DND-41 (cell line): Measurements from ENCODE around the gene ACSF3.
A peak's percentile ranks its signal among the peaks of the same experiment; 100 is the strongest.

Experiments used
- ATAC-seq: fragments of 200-7000 bp; cut with Tn5 transposase; 3 replicates; pipeline ENCODE4 v1.9.1; 2021; ENCODE audit warnings: low read depth; ENCODE audit not compliant: insufficient read depth
- DNase-seq: peaks from one replicate; pipeline ENCODE4 v3.0.0-alpha.2; 2020
- H2AFZ ChIP-seq: 2 replicates; pipeline ENCODE4 v1.6.0; 2012; ENCODE audit warnings: low read depth, low read length
- H3K27ac ChIP-seq: 2 replicates; pipeline ENCODE4 v1.5.1; 2012; ENCODE audit warnings: low read length, inconsistent platforms
- H3K27me3 ChIP-seq: fragments of 200-600 bp; sonication (generic); 2 replicates; pipeline ENCODE4 v1.6.0; 2012; ENCODE audit warnings: low read length, mild to moderate bottlenecking, inconsistent platforms; ENCODE audit not compliant: insufficient read depth, poor library complexity
- H3K36me3 ChIP-seq: 2 replicates; pipeline ENCODE4 v1.5.1; 2012; ENCODE audit warnings: low read length, inconsistent platforms; ENCODE audit not compliant: insufficient read depth
- H3K4me1 ChIP-seq: 2 replicates; pipeline ENCODE4 v1.5.1; 2012; ENCODE audit warnings: mild to moderate bottlenecking, low read length; ENCODE audit not compliant: insufficient read depth
- H3K4me2 ChIP-seq: 2 replicates; pipeline ENCODE4 v1.6.0; 2012; ENCODE audit warnings: mild to moderate bottlenecking, moderate library complexity, low read length, inconsistent platforms; ENCODE audit not compliant: insufficient read depth
- H3K4me3 ChIP-seq, 2 experiments: fragments of 200-600 bp in 1 of 2; shearing (Covaris generic) in 1 of 2; 2 replicates each; pipeline ENCODE4 v1.5.1; 2012 to 2016; ENCODE audit warnings: inconsistent platforms in 2 of 2, low read length in 2 of 2, mild to moderate bottlenecking in 2 of 2, low read depth in 1 of 2, moderate library complexity in 1 of 2
- H3K79me2 ChIP-seq: 2 replicates; pipeline ENCODE4 v1.6.0; 2012; ENCODE audit warnings: low read length, inconsistent platforms; ENCODE audit not compliant: insufficient read depth
- H3K9ac ChIP-seq: 2 replicates; pipeline ENCODE4 v1.6.0; 2012; ENCODE audit warnings: low read depth, mild to moderate bottlenecking, inconsistent platforms, low read length, moderate library complexity
- H3K9me3 ChIP-seq: 2 replicates; pipeline ENCODE4 v1.5.1; 2012; ENCODE audit warnings: low read length, moderate library complexity, mild to moderate bottlenecking, inconsistent platforms; ENCODE audit not compliant: insufficient read depth, severe bottlenecking
- H4K20me1 ChIP-seq: 2 replicates; pipeline ENCODE4 v1.6.0; 2012; ENCODE audit warnings: low read length; ENCODE audit not compliant: insufficient read depth
- EZH2 ChIP-seq: IDR thresholded peaks from 3 replicates; pipeline ENCODE4 v1.6.1; 2012; ENCODE audit warnings: borderline replicate concordance, low read depth, mild to moderate bottlenecking, moderate library complexity, low read length, inconsistent platforms; ENCODE audit not compliant: severe bottlenecking
- TF ChIP-seq, protein P1 (sequence below): IDR thresholded peaks from 2 replicates; pipeline ENCODE4 v1.5.1; 2012; ENCODE audit warnings: borderline replicate concordance, low read length, moderate library complexity, mild to moderate bottlenecking; ENCODE audit not compliant: poor library complexity, severe bottlenecking; ENCODE audit errors: extremely low read depth

ACSF3 gene

DNA sequence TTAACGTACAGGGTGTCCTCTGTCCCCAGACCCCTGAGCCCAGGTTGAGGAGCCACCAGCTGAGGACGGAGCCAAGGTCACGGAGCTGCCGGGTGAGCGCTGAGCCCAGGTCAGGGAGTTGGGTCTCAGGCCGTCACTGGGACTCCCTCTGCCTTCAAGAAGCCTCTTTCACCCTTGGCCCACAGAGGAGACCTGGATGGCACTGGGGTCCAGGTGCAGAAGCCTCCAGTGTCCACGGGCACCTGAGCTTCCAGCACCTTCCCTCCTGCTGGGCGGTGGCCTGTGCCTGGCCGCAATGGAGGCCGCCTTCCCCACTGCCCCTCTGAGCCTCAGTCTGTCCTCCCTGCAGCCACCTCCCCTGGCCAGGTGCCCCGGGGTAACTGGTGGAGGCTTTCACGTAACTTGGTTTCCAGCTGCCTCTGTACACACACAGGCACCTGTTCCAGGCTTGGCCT lies 46.3 kb downstream of the ACSF3 start:
- no peak overlapping the region for H3K9ac ChIP-seq
- ATAC-seq (no peak), DNase-seq (no peak)
- no peak for TF ChIP-seq EZH2
- TF ChIP-seq, protein P1, sequence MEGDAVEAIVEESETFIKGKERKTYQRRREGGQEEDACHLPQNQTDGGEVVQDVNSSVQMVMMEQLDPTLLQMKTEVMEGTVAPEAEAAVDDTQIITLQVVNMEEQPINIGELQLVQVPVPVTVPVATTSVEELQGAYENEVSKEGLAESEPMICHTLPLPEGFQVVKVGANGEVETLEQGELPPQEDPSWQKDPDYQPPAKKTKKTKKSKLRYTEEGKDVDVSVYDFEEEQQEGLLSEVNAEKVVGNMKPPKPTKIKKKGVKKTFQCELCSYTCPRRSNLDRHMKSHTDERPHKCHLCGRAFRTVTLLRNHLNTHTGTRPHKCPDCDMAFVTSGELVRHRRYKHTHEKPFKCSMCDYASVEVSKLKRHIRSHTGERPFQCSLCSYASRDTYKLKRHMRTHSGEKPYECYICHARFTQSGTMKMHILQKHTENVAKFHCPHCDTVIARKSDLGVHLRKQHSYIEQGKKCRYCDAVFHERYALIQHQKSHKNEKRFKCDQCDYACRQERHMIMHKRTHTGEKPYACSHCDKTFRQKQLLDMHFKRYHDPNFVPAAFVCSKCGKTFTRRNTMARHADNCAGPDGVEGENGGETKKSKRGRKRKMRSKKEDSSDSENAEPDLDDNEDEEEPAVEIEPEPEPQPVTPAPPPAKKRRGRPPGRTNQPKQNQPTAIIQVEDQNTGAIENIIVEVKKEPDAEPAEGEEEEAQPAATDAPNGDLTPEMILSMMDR, result no peak
- peaks cover 25% of the 10 kb centered on the region for H4K20me1 ChIP-seq
- no peaks in the 10 kb centered on the region for H3K79me2 ChIP-seq
- no peaks in the 10 kb centered on the region for H3K9me3 ChIP-seq
- peaks cover 63% of the 10 kb centered on the region for H3K36me3 ChIP-seq
- no peaks in the 10 kb centered on the region for H3K4me1 ChIP-seq
- H3K4me3 ChIP-seq, result no peak overlapping the region
- no peak overlapping the region for H2AFZ ChIP-seq
- H3K27me3 ChIP-seq, result no peaks in the 10 kb centered on the region
- no peak overlapping the region; the same call in 1 of the 2 replicates for H3K27ac ChIP-seq
- no peak overlapping the region for H3K4me2 ChIP-seq

DNA sequence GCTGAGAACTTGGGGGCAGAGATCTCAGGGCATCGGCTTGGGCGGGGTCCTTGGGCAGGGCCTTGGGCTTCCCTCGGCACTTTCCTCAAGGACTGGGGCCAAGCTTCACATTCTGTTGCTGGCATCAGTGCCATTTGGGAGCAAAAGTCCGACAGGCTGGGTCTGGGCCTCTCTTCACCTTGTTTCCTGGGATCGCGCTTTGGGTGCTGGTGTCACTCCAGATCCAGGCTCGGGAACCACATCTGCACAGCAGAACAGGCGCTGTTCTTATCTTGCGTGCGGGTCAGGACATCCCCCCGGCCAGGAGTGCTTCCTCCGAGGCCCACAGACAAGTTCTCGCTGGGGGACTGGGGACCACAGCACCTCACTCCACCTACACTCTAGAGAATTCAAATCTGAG lies 46.7 kb downstream of the ACSF3 start:
- H3K4me2 ChIP-seq, result no peak overlapping the region
- no peak overlapping the region for H3K4me3 ChIP-seq
- H3K27ac ChIP-seq, result no peak overlapping the region
- ATAC-seq (no peak), DNase-seq (no peak)
- H3K79me2 ChIP-seq, result no peaks in the 10 kb centered on the region
- peaks cover 64% of the 10 kb centered on the region for H3K36me3 ChIP-seq
- H3K9ac ChIP-seq, result no peak overlapping the region
- no peaks in the 10 kb centered on the region for H3K9me3 ChIP-seq
- H4K20me1 ChIP-seq, result peaks cover 25% of the 10 kb centered on the region
- H2AFZ ChIP-seq, result no peak overlapping the region
- no peaks in the 10 kb centered on the region for H3K4me1 ChIP-seq
- TF ChIP-seq, protein P1, result no peak
- no peak for TF ChIP-seq EZH2
- no peaks in the 10 kb centered on the region for H3K27me3 ChIP-seq

DNA sequence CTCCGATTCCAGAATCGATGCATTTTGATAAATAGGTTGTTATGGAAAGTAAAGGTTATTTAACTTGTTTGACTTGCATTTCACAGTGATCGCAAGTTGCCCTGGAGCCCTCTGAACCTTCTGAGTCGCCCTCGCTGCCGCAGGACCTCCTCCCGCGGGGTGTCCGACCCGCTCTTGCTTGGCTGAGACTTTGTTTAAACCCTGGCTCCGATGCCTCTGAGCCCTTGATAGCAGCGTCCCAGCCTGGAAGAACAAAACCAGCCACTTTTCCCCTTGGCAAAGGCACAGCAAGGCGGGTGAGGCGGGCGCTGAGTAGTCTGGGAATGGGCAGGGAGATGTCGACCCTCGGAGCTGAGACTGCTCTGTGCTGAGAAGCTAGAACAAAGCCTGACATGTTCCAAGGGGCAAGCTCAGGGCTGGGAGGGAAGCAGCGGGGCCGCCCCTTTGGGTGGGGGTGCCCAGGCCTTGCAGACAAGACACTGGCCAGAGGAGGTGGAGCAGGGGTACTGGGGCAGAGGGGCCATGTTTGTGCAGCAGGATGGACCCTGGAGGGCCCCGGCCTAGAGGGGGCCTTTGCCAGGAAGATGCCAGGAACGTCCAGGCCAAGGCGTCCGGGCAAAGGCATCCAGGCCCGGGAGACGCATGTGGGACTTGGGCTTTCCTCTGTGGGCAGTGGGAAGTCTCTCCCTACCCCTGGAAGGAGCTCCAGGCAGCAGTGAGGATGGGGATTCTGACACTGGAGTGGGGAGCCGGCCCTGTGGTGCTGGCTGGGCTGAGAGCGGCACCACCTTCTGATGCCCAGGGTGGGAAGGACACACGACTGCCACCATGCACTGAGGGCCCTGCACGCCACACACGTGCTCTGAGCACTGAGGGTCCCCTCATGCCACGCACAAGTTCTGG lies 47.6 kb downstream of the ACSF3 start:
- H3K4me1 ChIP-seq, result no peaks in the 10 kb centered on the region
- no peaks in the 10 kb centered on the region for H3K79me2 ChIP-seq
- ATAC-seq (0 out of 3 replicates have a peak, but pooled peaks have one; percentile 11), DNase-seq (no peak)
- H3K9ac ChIP-seq, result no peak overlapping the region
- H3K27me3 ChIP-seq, result no peaks in the 10 kb centered on the region
- H3K9me3 ChIP-seq, result no peaks in the 10 kb centered on the region
- TF ChIP-seq, protein P1, result no peak
- no peak for TF ChIP-seq EZH2
- H2AFZ ChIP-seq, result no peak overlapping the region
- peaks cover 25% of the 10 kb centered on the region for H4K20me1 ChIP-seq
- no peak overlapping the region for H3K4me3 ChIP-seq
- peaks cover 70% of the 10 kb centered on the region for H3K36me3 ChIP-seq
- no peak overlapping the region for H3K27ac ChIP-seq
- no peak overlapping the region for H3K4me2 ChIP-seq
